A549 (cell line): ENCODE results near the gene GPR158. TPM values are rescaled to one million over a fixed set of nuclear protein-coding genes. Genes with fewer than 3 reads are reported as not detected.

Source experiments
- ATAC-seq, 2 experiments: fragments of 200-7000 bp in 1 of 2; fragments of >200 bp in 1 of 2; cut with Nextera tagmentation in 1 of 2; cut with Tn5 transposase in 1 of 2; 3 replicates each; pipeline versions ENCODE4 v1.8.0 to v1.9.1; 2018 to 2020; ENCODE audit warnings: mild to moderate bottlenecking in 1 of 2, moderate library complexity in 1 of 2
- CTCF ChIA-PET: fragments of 300-600 bp; sonication (Branson Sonifier 250); formaldehyde crosslinking; extraction: SDS; loops from one replicate; lab custom pipeline; 2021; ENCODE audit warnings: antibody characterized with exemption, inconsistent platforms; lab: Yijun Ruan, JAX
- POLR2A ChIA-PET: fragments of 350-600 bp; formaldehyde crosslinking; extraction: SDS; loops from one replicate; lab custom pipeline; 2021; ENCODE audit warnings: antibody characterized with exemption, inconsistent platforms; lab: Yijun Ruan, JAX
- DNase-seq, 2 experiments: peaks; one replicate each; pipeline versions ENCODE4 v3.0.0 to v3.0.0-alpha.2; 2011 to 2016; ENCODE audit warnings: low read depth in 1 of 2, low spot score in 1 of 2
- FAIRE-seq: peaks from 2 replicates; lab custom pipeline; 2011; peaks lifted over from hg19 to GRCh38; lab: Jason Lieb, UNC
- H3K27ac ChIP-seq, 2 experiments: fragments of >200 bp; sonication (Bioruptor Twin); formaldehyde crosslinking; 3 replicates each; pipeline ENCODE4 v1.5.1; 2016 to 2017
- H3K4me1 ChIP-seq: fragments of >200 bp; sonication (Bioruptor Twin); formaldehyde crosslinking; 3 replicates; pipeline ENCODE4 v1.6.1; 2016
- H3K4me2 ChIP-seq: fragments of >200 bp; sonication (Bioruptor Twin); formaldehyde crosslinking; 3 replicates; pipeline ENCODE4 v1.6.1; 2016
- H3K4me3 ChIP-seq: fragments of >200 bp; sonication (Bioruptor Twin); formaldehyde crosslinking; 3 replicates; pipeline ENCODE4 v1.5.1; 2016
- H3K9me3 ChIP-seq: fragments of >200 bp; sonication (Bioruptor Twin); formaldehyde crosslinking; 3 replicates; pipeline ENCODE4 v1.6.1; 2016
- CEBPB ChIP-seq, 2 experiments: fragments of >200 bp in 1 of 2; sonication (Bioruptor Twin) in 1 of 2; formaldehyde crosslinking in 1 of 2; IDR thresholded peaks; 2 replicates each; pipeline ENCODE4 v1.6.1; 2012 to 2016
- CHD2 ChIP-seq: fragments of 150-350 bp; IDR thresholded peaks from 2 replicates; pipeline ENCODE4 v1.6.1; 2014; ENCODE audit warnings: low read length; ENCODE audit not compliant: partially characterized antibody
- CHD4 ChIP-seq: fragments of 200-600 bp; sonication (generic); IDR thresholded peaks from 2 replicates; pipeline ENCODE4 v1.6.1; 2016; ENCODE audit warnings: antibody characterized with exemption, mild to moderate bottlenecking, borderline replicate concordance
- EP300 ChIP-seq, 2 experiments: fragments of >200 bp; sonication (Bioruptor Twin); formaldehyde crosslinking; IDR thresholded peaks; 2 replicates in 1 of 2; 3 replicates in 1 of 2; pipeline ENCODE4 v1.6.1; 2016 to 2017
- HMGXB4 ChIP-seq: fragments of 250-450 bp; sonication (Bioruptor Pico); IDR thresholded peaks from 2 replicates; pipeline ENCODE4 v1.5.0; 2021; ENCODE audit warnings: mild to moderate bottlenecking, moderate library complexity, borderline replicate concordance
- HOXA7 ChIP-seq: fragments of 250-450 bp; sonication (Bioruptor Pico); IDR thresholded peaks from 2 replicates; pipeline ENCODE4 v1.5.0; 2020; ENCODE audit warnings: mild to moderate bottlenecking, moderate library complexity
- HOXB13 ChIP-seq: fragments of 250-450 bp; sonication (Bioruptor Pico); IDR thresholded peaks from 2 replicates; pipeline ENCODE4 v1.5.0; 2020; ENCODE audit warnings: low read depth, mild to moderate bottlenecking, moderate library complexity
- KDM1A ChIP-seq: fragments of 200-600 bp; sonication (generic); IDR thresholded peaks from 2 replicates; pipeline ENCODE4 v1.6.1; 2016; ENCODE audit warnings: low read depth, mild to moderate bottlenecking
- MAFK ChIP-seq: fragments of 450-650 bp; IDR thresholded peaks from 2 replicates; pipeline ENCODE4 v1.6.1; 2014; ENCODE audit not compliant: partially characterized antibody
- POLR2AphosphoS2 ChIP-seq: conservative IDR thresholded peaks from 2 replicates; pipeline ENCODE4 v1.6.1; 2012; ENCODE audit warnings: low read length, improper control_type of control experiment, inconsistent platforms
- RCOR1 ChIP-seq: fragments of 150-350 bp; IDR thresholded peaks from 2 replicates; pipeline ENCODE4 v1.6.1; 2014; ENCODE audit warnings: antibody characterized with exemption, low read length, low read depth
- SMC3 ChIP-seq: fragments of >200 bp; sonication (Bioruptor Twin); formaldehyde crosslinking; IDR thresholded peaks from 3 replicates; pipeline ENCODE4 v1.6.1; 2018; ENCODE audit warnings: inconsistent platforms
- USF2 ChIP-seq: fragments of 450-650 bp; IDR thresholded peaks from 2 replicates; pipeline ENCODE4 v1.6.1; 2014; ENCODE audit warnings: antibody characterized with exemption
- ZC3H11A ChIP-seq: fragments of 450-650 bp; IDR thresholded peaks from 2 replicates; pipeline ENCODE4 v1.6.1; 2014; ENCODE audit warnings: antibody characterized with exemption, mild to moderate bottlenecking
- ZFP36 ChIP-seq: fragments of 450-650 bp; IDR thresholded peaks from 2 replicates; pipeline ENCODE4 v1.6.1; 2014; ENCODE audit warnings: borderline replicate concordance; ENCODE audit not compliant: partially characterized antibody
- ZNF302 ChIP-seq: fragments of 250-450 bp; sonication (Bioruptor Pico); IDR thresholded peaks from 2 replicates; pipeline ENCODE4 v1.9.0; 2021; ENCODE audit warnings: inconsistent platforms, mild to moderate bottlenecking, moderate library complexity
- WGBS: methylation state at CpG from one replicate; pipeline ENCODE4 v1.1.6; 2017; ENCODE audit errors: missing lambda C conversion rate; 5-methylcytosine and 5-hydroxymethylcytosine counted together
- polyA plus RNA-seq, 4 experiments: library from polyadenylated mRNA; depleted of rRNA in 3 of 4; stranded (reverse); fragments of >200 nt; fragmentation: RNase III in 1 of 4; extraction: RNeasy Plus Mini Kit Qiagen cat#74134 plus additional on column Dnase treatment in 1 of 4; gene quantifications; 2 replicates in 3 of 4; 3 replicates in 1 of 4; pipeline ENCODE4 v1.2.3, GENCODE V29; 2011 to 2017
- TF ChIP-seq, protein P1 (sequence below): fragments of >200 bp; sonication (Bioruptor Twin); formaldehyde crosslinking; IDR thresholded peaks from 3 replicates; pipeline ENCODE4 v1.5.1; 2016
- TF ChIP-seq, protein P2 (sequence below): fragments of 150-350 bp; IDR thresholded peaks from 2 replicates; pipeline ENCODE4 v1.6.1; 2014; ENCODE audit warnings: low read depth, mild to moderate bottlenecking, low read length

The GPR158 gene
- polyA plus RNA-seq, 2 of the 4 experiments (the other 2 are of a cell fraction) = 0.01 to 0.03 TPM

GRCh38 chr10:25349520-25349919 is 174.7 kb downstream of the GPR158 start:
- POLR2A ChIA-PET = no interaction called here
- Histone ChIP-seq H3K27ac (no peak overlapping the region), H3K4me1 (no peaks in the 10 kb centered on the region), H3K9me3 (no peaks in the 10 kb centered on the region)
- 37% methylated on average over 3 of the region's 3 CpGs for WGBS
- ATAC-seq = no peak
- DNase-seq = no peak
- CTCF ChIA-PET = no interaction called here
- TF ChIP-seq CEBPB (IDR thresholded peaks at IDR 0.05) = peak; percentile 17 to 39; a peak in 2 of 4 replicates
- TF ChIP-seq EP300 (IDR thresholded peaks at IDR 0.05) = no peak
- TF ChIP-seq, all 56 proteins: peak for 1
- Histone ChIP-seq H3K4me3 (no peak overlapping the region), H3K4me2 (no peak overlapping the region)
- no peak for FAIRE-seq

- no peak overlapping the region for H3K27ac ChIP-seq
- peaks cover 8% of the 10 kb centered on the region; the same call in 2 of the 3 replicates for H3K9me3 ChIP-seq
- no peak overlapping the region for H3K4me3 ChIP-seq
- no peak for FAIRE-seq
- H3K4me1 ChIP-seq = no peaks in the 10 kb centered on the region
- ChIA-PET POLR2A (no interaction called here), CTCF (interaction anchor here (1.0 kb wide), 1 partner anchor 9 kb away, joined by 3 read pairs; no protein-coding TSS in a partner anchor)
- WGBS = 5% methylated on average over 2 of the region's 2 CpGs
- ATAC-seq = no peak
- DNase-seq = no peak
- no peak for TF ChIP-seq KDM1A
- no peak for TF ChIP-seq HOXB13
- TF ChIP-seq CHD4 = no peak
- TF ChIP-seq, protein P1, sequence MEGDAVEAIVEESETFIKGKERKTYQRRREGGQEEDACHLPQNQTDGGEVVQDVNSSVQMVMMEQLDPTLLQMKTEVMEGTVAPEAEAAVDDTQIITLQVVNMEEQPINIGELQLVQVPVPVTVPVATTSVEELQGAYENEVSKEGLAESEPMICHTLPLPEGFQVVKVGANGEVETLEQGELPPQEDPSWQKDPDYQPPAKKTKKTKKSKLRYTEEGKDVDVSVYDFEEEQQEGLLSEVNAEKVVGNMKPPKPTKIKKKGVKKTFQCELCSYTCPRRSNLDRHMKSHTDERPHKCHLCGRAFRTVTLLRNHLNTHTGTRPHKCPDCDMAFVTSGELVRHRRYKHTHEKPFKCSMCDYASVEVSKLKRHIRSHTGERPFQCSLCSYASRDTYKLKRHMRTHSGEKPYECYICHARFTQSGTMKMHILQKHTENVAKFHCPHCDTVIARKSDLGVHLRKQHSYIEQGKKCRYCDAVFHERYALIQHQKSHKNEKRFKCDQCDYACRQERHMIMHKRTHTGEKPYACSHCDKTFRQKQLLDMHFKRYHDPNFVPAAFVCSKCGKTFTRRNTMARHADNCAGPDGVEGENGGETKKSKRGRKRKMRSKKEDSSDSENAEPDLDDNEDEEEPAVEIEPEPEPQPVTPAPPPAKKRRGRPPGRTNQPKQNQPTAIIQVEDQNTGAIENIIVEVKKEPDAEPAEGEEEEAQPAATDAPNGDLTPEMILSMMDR = no peak
- TF ChIP-seq, protein P2, sequence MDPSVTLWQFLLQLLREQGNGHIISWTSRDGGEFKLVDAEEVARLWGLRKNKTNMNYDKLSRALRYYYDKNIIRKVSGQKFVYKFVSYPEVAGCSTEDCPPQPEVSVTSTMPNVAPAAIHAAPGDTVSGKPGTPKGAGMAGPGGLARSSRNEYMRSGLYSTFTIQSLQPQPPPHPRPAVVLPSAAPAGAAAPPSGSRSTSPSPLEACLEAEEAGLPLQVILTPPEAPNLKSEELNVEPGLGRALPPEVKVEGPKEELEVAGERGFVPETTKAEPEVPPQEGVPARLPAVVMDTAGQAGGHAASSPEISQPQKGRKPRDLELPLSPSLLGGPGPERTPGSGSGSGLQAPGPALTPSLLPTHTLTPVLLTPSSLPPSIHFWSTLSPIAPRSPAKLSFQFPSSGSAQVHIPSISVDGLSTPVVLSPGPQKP = no peak
- TF ChIP-seq CHD2 = no peak
- no peak overlapping the region for H3K4me2 ChIP-seq
Observed at GRCh38 chr10:25356609-25357008, 181.8 kb downstream of the GPR158 start.

- 2% methylated on average over 3 of the region's 3 CpGs for WGBS
- no peak overlapping the region for H3K4me2 ChIP-seq
- H3K4me1 ChIP-seq = no peaks in the 10 kb centered on the region
- DNase-seq = no peak
- ChIA-PET POLR2A (no interaction called here), CTCF (no interaction called here)
- H3K4me3 ChIP-seq = no peak overlapping the region
- TF ChIP-seq ZFP36 (peak; percentile 86), MAFK (no peak)
- H3K9me3 ChIP-seq = peaks cover 8% of the 10 kb centered on the region; the same call in 2 of the 3 replicates
- no peak for FAIRE-seq
- ATAC-seq = no peak
- H3K27ac ChIP-seq = no peak overlapping the region
Observed at GRCh38 chr10:25357269-25357668, 182.5 kb downstream of the GPR158 start.

- Histone ChIP-seq H3K4me2 (no peak overlapping the region), H3K27ac (no peak overlapping the region), H3K4me3 (no peak overlapping the region), H3K9me3 (no peaks in the 10 kb centered on the region), H3K4me1 (no peaks in the 10 kb centered on the region)
- no peak for ATAC-seq
- POLR2A ChIA-PET = no interaction called here
- CTCF ChIA-PET = no interaction called here
- 16% methylated on average over 7 of the region's 7 CpGs for WGBS
- FAIRE-seq = no peak
- DNase-seq = no peak
- TF ChIP-seq HMGXB4 (CRISPR knock-in tag) (no peak), ZC3H11A (no peak), HOXA7 (no peak), ZNF302 (CRISPR knock-in tag) (no peak), RCOR1 (no peak), ZFP36 (no peak), MAFK (no peak), POLR2AphosphoS2 (no peak), CEBPB (IDR thresholded peaks at IDR 0.05) (no peak), USF2 (no peak), SMC3 (no peak)
- TF ChIP-seq, protein P2 = no peak
Observed at GRCh38 chr10:25382029-25382810, 207.4 kb downstream of the GPR158 start.
